CD4-positive, alpha-beta T cell (primary cell): ENCODE measurements around the gene CRHBP. TPM values are rescaled to one million over a fixed set of nuclear protein-coding genes. Genes with fewer than 3 reads are reported as not detected.
A peak's percentile ranks its signal among the peaks of the same experiment; 100 is the strongest.

ENCODE experiments used
- ATAC-seq: fragments of 200-7000 bp; cut with Tn5 transposase; one replicate; pipeline ENCODE4 v1.10.0; 2022; ENCODE audit warnings: mild to moderate bottlenecking; ENCODE audit not compliant: poor library complexity
- CTCF ChIA-PET: fragments of 350-600 bp; sonication (Branson Sonifier 250); formaldehyde crosslinking; loops from one replicate; lab custom pipeline; 2021; ENCODE audit warnings: antibody characterized with exemption, inconsistent platforms; lab: Charles Lee
- POLR2A ChIA-PET: fragments of 350-600 bp; sonication (Branson Sonifier 250); formaldehyde crosslinking; loops from one replicate; lab custom pipeline; 2021; ENCODE audit warnings: antibody characterized with exemption, inconsistent platforms; lab: Charles Lee
- DNase-seq, 14 experiments: peaks; one replicate each; pipeline ENCODE4 v3.0.0-alpha.2; 2013 to 2020; ENCODE audit warnings: mixed read lengths in 2 of 14
- H3K27ac ChIP-seq, 2 donors: one replicate each; pipeline versions ENCODE4 v1.5.1 to v1.7.0; 2013; ENCODE audit warnings: low read length in 2 of 2, low read depth in 1 of 2, mild to moderate bottlenecking in 1 of 2
- H3K27me3 ChIP-seq, 2 experiments: 1 replicate in 1 of 2; 2 replicates in 1 of 2; pipeline versions ENCODE4 v1.6.1 to v1.7.0; 2013; ENCODE audit warnings: low read length in 2 of 2, control low read depth in 1 of 2, mild to moderate bottlenecking in 1 of 2, moderate library complexity in 1 of 2; ENCODE audit not compliant: insufficient read depth in 2 of 2, control insufficient read depth in 1 of 2
- H3K36me3 ChIP-seq: one replicate; pipeline ENCODE4 v1.6.1; 2013; ENCODE audit warnings: low read length, control low read depth; ENCODE audit not compliant: insufficient read depth
- H3K4me1 ChIP-seq: one replicate; pipeline ENCODE4 v1.6.1; 2013; ENCODE audit warnings: low read length, control low read depth; ENCODE audit not compliant: insufficient read depth
- H3K4me3 ChIP-seq: one replicate; pipeline ENCODE4 v1.5.1; 2013; ENCODE audit warnings: mild to moderate bottlenecking, low read length, moderate library complexity
- H3K9me3 ChIP-seq, 2 experiments: 1 replicate in 1 of 2; 2 replicates in 1 of 2; pipeline versions ENCODE4 v1.6.1 to v1.7.0; 2013; ENCODE audit warnings: low read length in 2 of 2, mild to moderate bottlenecking in 2 of 2, control low read depth in 1 of 2, moderate library complexity in 1 of 2; ENCODE audit not compliant: control insufficient read depth in 1 of 2, insufficient read depth in 1 of 2
- H3K27ac Mint-ChIP-seq: one replicate; pipeline ENCODE4 v1.8.0; 2020; ENCODE audit warnings: mixed read lengths
- H3K27me3 Mint-ChIP-seq: one replicate; pipeline ENCODE4 v1.8.0; 2021; ENCODE audit warnings: mixed read lengths
- H3K36me3 Mint-ChIP-seq: one replicate; pipeline ENCODE4 v1.8.0; 2021; ENCODE audit warnings: low read depth, mixed read lengths
- H3K4me1 Mint-ChIP-seq: one replicate; pipeline ENCODE4 v1.8.0; 2021; ENCODE audit warnings: low read depth, mixed read lengths
- H3K4me3 Mint-ChIP-seq: one replicate; pipeline ENCODE4 v1.8.0; 2020; ENCODE audit warnings: mild to moderate bottlenecking, mixed read lengths
- H3K9me3 Mint-ChIP-seq: one replicate; pipeline ENCODE4 v1.8.0; 2020; ENCODE audit warnings: mixed read lengths
- intact Hi-C, 2 experiments: fragments of 100-400 bp; cut with DNase I in 1 of 2; cut with micrococcal nuclease in 1 of 2; formaldehyde crosslinking; loops; one replicate each; pipeline versions ENCODE4 v1.15.1 to v1.9.0; 2023 to 2025; cut with DNase I, micrococcal nuclease
- total RNA-seq, 174 experiments: library from RNA in 2 of 174; stranded (reverse) in 2 of 174; gene quantifications; one replicate each; pipeline ENCODE4 v1.2.3 and lab custom pipeline; 2021 to 2026
- TF ChIP-seq, protein P1 (sequence below): fragments of 200-600 bp; IDR thresholded peaks from one replicate; pipeline ENCODE4 v1.8.0; 2022; ENCODE audit warnings: antibody characterized with exemption, mild to moderate bottlenecking

Gene CRHBP
- total RNA-seq, 2 experiments from 2014 or later, result not detected

DNA sequence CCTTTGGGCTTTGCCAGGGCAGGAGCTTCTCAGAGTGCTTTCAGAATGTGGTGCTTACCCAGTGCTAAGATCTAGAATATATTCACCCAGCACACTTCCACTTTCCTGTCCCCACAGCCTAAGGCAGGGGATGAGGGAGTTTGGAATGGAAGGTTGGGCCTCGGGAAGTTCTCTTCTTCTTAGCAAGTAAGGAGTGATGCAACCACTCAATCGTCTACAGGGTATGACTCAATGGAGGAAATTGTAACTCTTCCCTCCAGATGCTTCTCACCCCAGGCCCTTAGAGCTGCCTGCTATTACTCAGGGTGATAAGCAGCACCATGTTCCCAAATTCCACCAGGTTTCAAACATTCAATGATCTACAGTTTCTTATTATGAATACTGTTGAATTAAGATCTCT is 46.6 kb downstream of the CRHBP start:
- H3K4me3 Mint-ChIP-seq, result no peak overlapping the region

DNA sequence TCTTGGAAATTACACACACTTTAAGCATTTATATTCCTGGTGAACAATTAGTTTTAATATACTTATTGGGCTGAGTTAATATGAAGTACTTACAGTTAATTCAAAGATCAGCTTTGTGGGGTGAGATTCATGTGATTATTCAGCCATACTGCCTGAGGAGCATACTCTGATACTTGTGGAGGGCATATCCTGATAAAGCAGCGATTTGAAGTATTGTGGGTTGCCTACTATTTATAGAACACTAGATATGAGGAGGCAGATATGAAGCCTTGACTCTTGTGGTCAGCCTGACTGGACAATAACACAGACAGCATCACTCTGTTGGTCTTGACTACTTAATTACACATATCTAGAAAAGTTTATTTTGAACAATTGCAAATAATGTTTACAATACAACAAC is 50.4 kb downstream of the CRHBP start:
- Mint-ChIP-seq H3K4me3 (no peak overlapping the region), H3K36me3 (no peaks in the 10 kb centered on the region), H3K9me3 (no peaks in the 10 kb centered on the region), H3K27ac (no peak overlapping the region), H3K27me3 (peaks cover 34% of the 10 kb centered on the region), H3K4me1 (no peaks in the 10 kb centered on the region)
- no peak for DNase-seq
- no peak for ATAC-seq
- intact Hi-C loops, result no loop called here
- Histone ChIP-seq H3K27ac (no peak overlapping the region), H3K4me1 (no peaks in the 10 kb centered on the region), H3K36me3 (no peaks in the 10 kb centered on the region), H3K4me3 (no peak overlapping the region), H3K27me3 (peaks cover 8% of the 10 kb centered on the region in 2 experiments), H3K9me3 (no peaks in the 10 kb centered on the region)
- ChIA-PET CTCF (no interaction called here), POLR2A (no interaction called here)
- TF ChIP-seq, protein P1, sequence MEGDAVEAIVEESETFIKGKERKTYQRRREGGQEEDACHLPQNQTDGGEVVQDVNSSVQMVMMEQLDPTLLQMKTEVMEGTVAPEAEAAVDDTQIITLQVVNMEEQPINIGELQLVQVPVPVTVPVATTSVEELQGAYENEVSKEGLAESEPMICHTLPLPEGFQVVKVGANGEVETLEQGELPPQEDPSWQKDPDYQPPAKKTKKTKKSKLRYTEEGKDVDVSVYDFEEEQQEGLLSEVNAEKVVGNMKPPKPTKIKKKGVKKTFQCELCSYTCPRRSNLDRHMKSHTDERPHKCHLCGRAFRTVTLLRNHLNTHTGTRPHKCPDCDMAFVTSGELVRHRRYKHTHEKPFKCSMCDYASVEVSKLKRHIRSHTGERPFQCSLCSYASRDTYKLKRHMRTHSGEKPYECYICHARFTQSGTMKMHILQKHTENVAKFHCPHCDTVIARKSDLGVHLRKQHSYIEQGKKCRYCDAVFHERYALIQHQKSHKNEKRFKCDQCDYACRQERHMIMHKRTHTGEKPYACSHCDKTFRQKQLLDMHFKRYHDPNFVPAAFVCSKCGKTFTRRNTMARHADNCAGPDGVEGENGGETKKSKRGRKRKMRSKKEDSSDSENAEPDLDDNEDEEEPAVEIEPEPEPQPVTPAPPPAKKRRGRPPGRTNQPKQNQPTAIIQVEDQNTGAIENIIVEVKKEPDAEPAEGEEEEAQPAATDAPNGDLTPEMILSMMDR, result no peak

More for the DNA sequence above, 46.6 kb downstream of the CRHBP start:
- intact Hi-C loops, result no loop called here
- ATAC-seq (no peak), DNase-seq (peak in 2 of 14 experiments; percentile 16 to 27)
- Mint-ChIP-seq H3K9me3 (no peaks in the 10 kb centered on the region), H3K27ac (no peak overlapping the region), H3K4me1 (no peaks in the 10 kb centered on the region), H3K36me3 (no peaks in the 10 kb centered on the region), H3K27me3 (peaks cover 38% of the 10 kb centered on the region)
- no peaks in the 10 kb centered on the region for H3K9me3 ChIP-seq
- peaks cover 6 to 16% of the 10 kb centered on the region in 2 experiments for H3K27me3 ChIP-seq
- POLR2A ChIA-PET, result no interaction called here
- TF ChIP-seq, protein P1, result no peak
- no peaks in the 10 kb centered on the region for H3K4me1 ChIP-seq
- H3K36me3 ChIP-seq, result no peaks in the 10 kb centered on the region
- H3K4me3 ChIP-seq, result no peak overlapping the region
- CTCF ChIA-PET, result no interaction called here
- H3K27ac ChIP-seq, result no peak overlapping the region

DNA sequence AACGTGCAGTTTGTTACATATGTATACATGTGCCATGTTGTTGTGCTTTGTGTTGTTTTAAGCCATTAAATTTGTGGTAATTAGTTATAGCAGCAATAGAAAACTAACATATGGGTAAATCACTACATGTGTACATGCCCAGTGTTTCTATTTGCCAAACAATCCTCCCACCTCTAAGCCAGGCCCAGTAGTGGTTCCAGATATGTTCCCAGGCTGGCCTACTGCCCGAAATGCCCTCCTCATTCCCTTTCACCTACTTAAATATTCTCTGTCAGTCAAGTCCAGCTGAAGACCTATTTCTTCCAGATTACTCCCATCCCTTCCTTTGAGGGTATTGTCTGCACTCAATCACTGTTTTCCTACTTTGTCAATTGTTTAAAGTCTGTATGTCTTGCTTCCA is 53.3 kb downstream of the CRHBP start:
- no peak for ATAC-seq
- CTCF ChIA-PET, result no interaction called here
- H3K36me3 ChIP-seq, result no peaks in the 10 kb centered on the region
- no peak overlapping the region for H3K4me3 ChIP-seq
- H3K4me1 ChIP-seq, result no peaks in the 10 kb centered on the region
- Mint-ChIP-seq H3K27ac (no peak overlapping the region), H3K27me3 (peaks cover 23% of the 10 kb centered on the region), H3K4me1 (no peaks in the 10 kb centered on the region), H3K36me3 (no peaks in the 10 kb centered on the region), H3K4me3 (no peak overlapping the region), H3K9me3 (no peaks in the 10 kb centered on the region)
- no peak for DNase-seq
- H3K27me3 ChIP-seq, result peaks cover 8% of the 10 kb centered on the region in 2 experiments
- H3K9me3 ChIP-seq, result no peaks in the 10 kb centered on the region
- no peak overlapping the region for H3K27ac ChIP-seq
- intact Hi-C loops, result no loop called here
- TF ChIP-seq, protein P1, result no peak
- POLR2A ChIA-PET, result no interaction called here
